ENCODE results near the gene TRIM67.

TRIM67 gene

GRCh38 chr1:231238298-231238697 is 76.4 kb downstream of the TRIM67 start:
- H3K4me1 ChIP-seq (ENCODE audit: control insufficient read depth in 1 of 2, insufficient read depth in 1 of 2, low read depth in 1 of 2, low read length in 1 of 2): peaks cover 43 to 50% of the 10 kb centered on the region in 2 experiments
- H3K4me3 ChIP-seq (ENCODE audit: low read depth in 1 of 2, low read length in 1 of 2): no peak overlapping the region
- H3K9me3 ChIP-seq: no peaks in the 10 kb centered on the region
- H3K27ac ChIP-seq: no peak overlapping the region
- H3K36me3 ChIP-seq: peaks cover 18% of the 10 kb centered on the region
- no peak for TF ChIP-seq CTCF (IDR thresholded peaks at IDR 0.05)
- H3K27me3 ChIP-seq: no peaks in the 10 kb centered on the region

GRCh38 chr1:231240531-231240882 is 78.6 kb downstream of the TRIM67 start:
- Histone ChIP-seq H3K27ac (peak overlapping the region; percentile 82), H3K9me3 (no peaks in the 10 kb centered on the region), H3K4me3 (ENCODE audit: low read depth in 1 of 2, low read length in 1 of 2) (peak overlapping the region; percentile 84 to 89), H3K27me3 (no peaks in the 10 kb centered on the region), H3K36me3 (peaks cover 18% of the 10 kb centered on the region), H3K4me1 (ENCODE audit: control insufficient read depth in 1 of 2, insufficient read depth in 1 of 2, low read depth in 1 of 2, low read length in 1 of 2) (peaks cover 38 to 40% of the 10 kb centered on the region in 2 experiments)
- TF ChIP-seq CTCF (IDR thresholded peaks at IDR 0.05): no peak

- peak; percentile 51 for TF ChIP-seq CTCF (IDR thresholded peaks at IDR 0.05)
- Histone ChIP-seq H3K4me1 (ENCODE audit: control insufficient read depth in 1 of 2, insufficient read depth in 1 of 2, low read depth in 1 of 2, low read length in 1 of 2) (peaks cover 36% of the 10 kb centered on the region in 2 experiments), H3K27ac (peak within 1 kb of the TSS; percentile 82), H3K4me3 (ENCODE audit: low read depth in 1 of 2, low read length in 1 of 2) (peak within 1 kb of the TSS; percentile 84 to 89), H3K9me3 (no peaks in the 10 kb centered on the region), H3K36me3 (peaks cover 18% of the 10 kb centered on the region), H3K27me3 (no peaks in the 10 kb centered on the region)
Observed at GRCh38 chr1:231240883-231241735, 79.3 kb downstream of the TRIM67 start, which contains the start of gene GNPAT. Gene GNPAT (plus strand): TSS chr1:231241212. CDS start chr1:231241379, 167 bp downstream.

GRCh38 chr1:231241750-231242149 is 79.9 kb downstream of the TRIM67 start:
- Histone ChIP-seq H3K27ac (peak overlapping the region; percentile 82), H3K27me3 (no peaks in the 10 kb centered on the region), H3K9me3 (no peaks in the 10 kb centered on the region), H3K4me1 (ENCODE audit: control insufficient read depth in 1 of 2, insufficient read depth in 1 of 2, low read depth in 1 of 2, low read length in 1 of 2) (peaks cover 30 to 34% of the 10 kb centered on the region in 2 experiments), H3K4me3 (ENCODE audit: low read depth in 1 of 2, low read length in 1 of 2) (peak overlapping the region; percentile 84 to 89), H3K36me3 (peaks cover 18% of the 10 kb centered on the region)
- TF ChIP-seq CTCF (IDR thresholded peaks at IDR 0.05): no peak

GRCh38 chr1:231242516-231243198 is 80.8 kb downstream of the TRIM67 start:
- no peak for TF ChIP-seq CTCF (IDR thresholded peaks at IDR 0.05)
- peaks cover 15% of the 10 kb centered on the region for H3K36me3 ChIP-seq
- H3K27me3 ChIP-seq: no peaks in the 10 kb centered on the region
- H3K27ac ChIP-seq: peak overlapping the region; percentile 82
- H3K9me3 ChIP-seq: no peaks in the 10 kb centered on the region
- peak overlapping the region; percentile 84 to 89 for H3K4me3 ChIP-seq (ENCODE audit: low read depth in 1 of 2, low read length in 1 of 2)
- peaks cover 30 to 34% of the 10 kb centered on the region in 2 experiments for H3K4me1 ChIP-seq (ENCODE audit: control insufficient read depth in 1 of 2, insufficient read depth in 1 of 2, low read depth in 1 of 2, low read length in 1 of 2)

Data from neutrophil (primary cell).